Upper lobe of left lung (tissue), 6 donors: ENCODE data around the gene ABCB7. TPM values are rescaled to one million over a fixed set of nuclear protein-coding genes. Genes with fewer than 3 reads are reported as not detected.

Experiments
- ATAC-seq, 2 donors: fragments of 200-7000 bp; cut with Tn5 transposase; one replicate each; pipeline ENCODE4 v1.9.1; 2022; ENCODE audit warnings: mild to moderate bottlenecking in 2 of 2, moderate library complexity in 2 of 2; ENCODE audit not compliant: low FRiP score in 2 of 2
- DNase-seq, 2 donors: peaks; one replicate each; pipeline ENCODE4 v3.0.0-alpha.2; 2019 to 2020
- H3K27ac ChIP-seq, 4 donors: fragments of 200-600 bp; sonication (generic); one replicate each; pipeline ENCODE4 v1.5.1; 2016 to 2019
- H3K27me3 ChIP-seq, 4 donors: fragments of 200-600 bp; sonication (generic); one replicate each; pipeline ENCODE4 v1.5.1; 2017 to 2019
- H3K36me3 ChIP-seq, 4 donors: fragments of 200-600 bp; sonication (generic); one replicate each; pipeline ENCODE4 v1.5.1; 2016 to 2019
- H3K4me1 ChIP-seq, 4 donors: fragments of 200-600 bp; sonication (generic); one replicate each; pipeline ENCODE4 v1.5.1; 2018 to 2019
- H3K4me3 ChIP-seq, 4 donors: fragments of 200-600 bp; sonication (generic); one replicate each; pipeline ENCODE4 v1.5.1; 2017 to 2019; ENCODE audit warnings: mild to moderate bottlenecking in 2 of 4, moderate library complexity in 1 of 4
- H3K9me3 ChIP-seq, 4 donors: fragments of 200-600 bp; sonication (generic); one replicate each; pipeline ENCODE4 v1.5.1; 2018 to 2019
- CTCF ChIP-seq, 6 experiments: fragments of 450-650 bp in 4 of 6; fragments of 200-600 bp in 2 of 6; sonication (generic) in 2 of 6; IDR thresholded peaks; one replicate each; pipeline ENCODE4 v1.5.1; 2016 to 2019; ENCODE audit warnings: antibody characterized with exemption in 6 of 6
- EP300 ChIP-seq, 4 donors: sonication (generic); formaldehyde crosslinking; IDR thresholded peaks; one replicate each; pipeline ENCODE4 v1.5.1; 2017; ENCODE audit warnings: antibody characterized with exemption in 4 of 4, control low read depth in 2 of 4
- POLR2A ChIP-seq, 4 donors: fragments of 450-650 bp; IDR thresholded peaks; one replicate each; pipeline ENCODE4 v1.5.1; 2016 to 2017; ENCODE audit warnings: antibody characterized with exemption in 4 of 4, mild to moderate bottlenecking in 2 of 4
- POLR2AphosphoS5 ChIP-seq, 2 donors: sonication (generic); formaldehyde crosslinking; IDR thresholded peaks; one replicate each; pipeline ENCODE4 v1.5.1; 2017; ENCODE audit warnings: antibody characterized with exemption in 2 of 2
- whole genome bisulfite sequencing, 2 donors: methylation state at CpG; one replicate each; pipeline ENCODE4 v1.1.5; 2017 to 2018; 5-methylcytosine and 5-hydroxymethylcytosine counted together
- total RNA-seq, 6 donors: library from RNA; depleted of rRNA in 4 of 6; stranded (reverse); fragments of >200 nt in 4 of 6; gene quantifications; one replicate each; pipeline versions ENCODE4 v1.1.0 to v1.2.1, GENCODE V29; 2016 to 2021
- donor health status: DM: no; HTN: no; CAD: no; lungs with moderate emphysema.
- donor health status: DM: no; HTN: yes; CAD: no; lungs with severe emphysema.

ABCB7 gene
- total RNA-seq, 6 donors from 2014 or later = 22.1 to 59.8 (median 41.5) TPM

DNA sequence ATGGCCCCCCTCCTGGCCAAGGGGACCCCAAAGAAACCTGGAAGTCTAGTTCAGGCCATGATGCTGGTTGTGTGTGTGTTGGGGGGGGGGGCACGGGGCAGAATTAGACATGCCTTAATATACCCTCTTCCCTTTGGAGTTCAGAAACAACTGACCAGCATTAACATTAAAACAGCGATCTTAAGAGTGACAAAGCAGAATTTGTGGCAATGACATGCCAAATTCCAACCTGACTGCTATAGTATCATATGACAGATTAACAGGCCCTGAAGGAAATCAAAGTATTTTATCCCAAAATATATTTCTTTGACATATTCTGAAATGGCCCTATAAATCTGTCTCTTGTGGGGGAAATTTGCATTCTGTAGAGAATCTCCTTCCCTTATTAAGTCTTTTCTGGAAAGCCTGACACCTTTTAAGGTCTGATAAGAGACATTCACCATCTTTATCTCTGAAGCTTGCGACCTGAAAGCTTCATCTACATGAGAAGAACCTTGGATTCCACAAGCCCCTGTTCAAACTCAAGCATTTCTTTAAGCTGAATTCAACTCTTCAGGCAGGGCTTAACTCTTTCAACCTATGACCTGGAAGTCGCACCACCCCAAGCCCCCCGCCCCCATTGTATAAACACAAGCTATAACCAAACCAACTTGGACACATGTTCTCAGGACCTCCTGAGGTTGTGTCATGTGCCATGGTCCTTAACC lies 40.2 kb downstream of the ABCB7 start:
- Histone ChIP-seq H3K4me3 (no peak overlapping the region), H3K27ac (no peak overlapping the region), H3K27me3 (no peaks in the 10 kb centered on the region), H3K36me3 (no peaks in the 10 kb centered on the region), H3K9me3 (no peaks in the 10 kb centered on the region), H3K4me1 (no peaks in the 10 kb centered on the region)
- 77 to 96% methylated on average over 4 to 5 of the region's 5 CpGs for WGBS, 2 donors
- no peak for DNase-seq
- TF ChIP-seq POLR2A (IDR thresholded peaks at IDR 0.05) (no peak), EP300 (IDR thresholded peaks at IDR 0.05) (no peak), POLR2AphosphoS5 (IDR thresholded peaks at IDR 0.05) (no peak), CTCF (IDR thresholded peaks at IDR 0.05) (no peak)
- no peak for ATAC-seq

- ATAC-seq (no peak), DNase-seq (no peak)
- H3K9me3 ChIP-seq = no peaks in the 10 kb centered on the region
- WGBS, 2 donors = 94 to 95% methylated on average over 3 of the region's 3 CpGs
- H3K36me3 ChIP-seq = no peaks in the 10 kb centered on the region
- H3K4me3 ChIP-seq = no peak overlapping the region
- H3K27ac ChIP-seq = no peak overlapping the region
- no peak for TF ChIP-seq CTCF (IDR thresholded peaks at IDR 0.05)
- TF ChIP-seq EP300 (IDR thresholded peaks at IDR 0.05) = no peak
- TF ChIP-seq POLR2AphosphoS5 (IDR thresholded peaks at IDR 0.05) = no peak
- no peak for TF ChIP-seq POLR2A (IDR thresholded peaks at IDR 0.05)
- no peaks in the 10 kb centered on the region for H3K27me3 ChIP-seq
- H3K4me1 ChIP-seq = no peaks in the 10 kb centered on the region
These were observed 41.4 kb downstream of the ABCB7 start for GRCh38 chrX:75114638-75115037.

GRCh38 chrX:75113664-75114063 lies 42.4 kb downstream of the ABCB7 start:
- no peak for DNase-seq
- Histone ChIP-seq H3K27me3 (no peaks in the 10 kb centered on the region), H3K4me3 (no peak overlapping the region), H3K27ac (no peak overlapping the region), H3K4me1 (no peaks in the 10 kb centered on the region), H3K36me3 (no peaks in the 10 kb centered on the region), H3K9me3 (no peaks in the 10 kb centered on the region)
- TF ChIP-seq CTCF (IDR thresholded peaks at IDR 0.05) = no peak
- no peak for TF ChIP-seq EP300 (IDR thresholded peaks at IDR 0.05)
- no peak for TF ChIP-seq POLR2AphosphoS5 (IDR thresholded peaks at IDR 0.05)
- 97 to 100% methylated on average over 1 of the region's 1 CpG for WGBS, 2 donors
- ATAC-seq = no peak

DNA sequence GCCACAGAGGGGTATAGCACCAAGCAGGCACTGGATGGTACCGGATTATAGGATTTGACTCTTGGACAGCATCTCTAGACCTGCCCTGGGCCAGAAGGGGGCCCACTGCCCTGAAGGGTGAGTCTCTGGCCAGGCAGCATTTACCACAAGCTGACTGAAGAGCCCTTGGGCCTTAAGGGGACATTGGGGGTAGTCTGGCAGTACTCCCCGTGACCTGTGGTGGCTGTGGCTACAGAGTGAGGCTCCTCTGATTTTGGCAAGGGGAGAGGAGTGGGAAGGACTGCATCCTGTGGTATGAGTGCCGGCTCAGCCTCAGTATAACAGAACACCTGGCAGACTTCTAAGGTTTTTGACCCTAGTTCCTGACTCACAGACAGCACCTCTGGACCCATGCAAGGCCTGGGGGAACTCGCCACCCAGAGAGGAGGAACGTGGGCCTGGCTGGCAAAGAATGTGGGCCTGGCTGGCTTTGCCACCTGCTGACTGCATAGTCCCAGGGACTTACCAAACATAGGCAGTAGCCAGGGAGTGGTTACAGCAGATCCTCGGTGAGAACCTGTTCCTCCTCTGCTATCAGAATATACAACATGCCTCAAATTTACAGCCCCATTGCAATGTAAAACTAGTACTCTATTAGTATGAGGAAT lies 48.1 kb downstream of the ABCB7 start:
- no peaks in the 10 kb centered on the region for H3K36me3 ChIP-seq
- H3K4me1 ChIP-seq = no peaks in the 10 kb centered on the region
- TF ChIP-seq EP300 (IDR thresholded peaks at IDR 0.05) = no peak
- no peak for TF ChIP-seq CTCF (IDR thresholded peaks at IDR 0.05)
- TF ChIP-seq POLR2AphosphoS5 (IDR thresholded peaks at IDR 0.05) = no peak
- no peak for TF ChIP-seq POLR2A (IDR thresholded peaks at IDR 0.05)
- no peak overlapping the region for H3K27ac ChIP-seq
- DNase-seq = no peak
- H3K27me3 ChIP-seq = no peaks in the 10 kb centered on the region
- no peaks in the 10 kb centered on the region for H3K9me3 ChIP-seq
- 73 to 85% methylated on average over 2 to 6 of the region's 6 CpGs for WGBS, 2 donors
- ATAC-seq = no peak
- no peak overlapping the region for H3K4me3 ChIP-seq

- DNase-seq (no peak), ATAC-seq (no peak)
- Histone ChIP-seq H3K9me3 (no peaks in the 10 kb centered on the region), H3K4me1 (no peaks in the 10 kb centered on the region), H3K36me3 (no peaks in the 10 kb centered on the region), H3K27ac (no peak overlapping the region), H3K27me3 (no peaks in the 10 kb centered on the region), H3K4me3 (no peak overlapping the region)
- 75 to 95% methylated on average over 7 to 10 of the region's 10 CpGs for WGBS, 2 donors
- TF ChIP-seq CTCF (IDR thresholded peaks at IDR 0.05) (no peak), POLR2A (IDR thresholded peaks at IDR 0.05) (no peak), EP300 (IDR thresholded peaks at IDR 0.05) (no peak), POLR2AphosphoS5 (IDR thresholded peaks at IDR 0.05) (no peak)
These were observed 49.3 kb downstream of the ABCB7 start for GRCh38 chrX:75106772-75107171.
